Measurements from ENCODE around the gene SLC35G3. TPM values are rescaled to one million over a fixed set of nuclear protein-coding genes. Genes with fewer than 3 reads are reported as not detected.
"Not testable (repeated sequence)": the region's sequence is repeated elsewhere in the genome, so short reads cannot be mapped to it uniquely, and the experiment has no call there.

The SLC35G3 gene
- polyA plus RNA-seq, 1 donor (not counting 4 experiments of a cell fraction or from before 2014, with no cell fraction given), result not detected

DNA sequence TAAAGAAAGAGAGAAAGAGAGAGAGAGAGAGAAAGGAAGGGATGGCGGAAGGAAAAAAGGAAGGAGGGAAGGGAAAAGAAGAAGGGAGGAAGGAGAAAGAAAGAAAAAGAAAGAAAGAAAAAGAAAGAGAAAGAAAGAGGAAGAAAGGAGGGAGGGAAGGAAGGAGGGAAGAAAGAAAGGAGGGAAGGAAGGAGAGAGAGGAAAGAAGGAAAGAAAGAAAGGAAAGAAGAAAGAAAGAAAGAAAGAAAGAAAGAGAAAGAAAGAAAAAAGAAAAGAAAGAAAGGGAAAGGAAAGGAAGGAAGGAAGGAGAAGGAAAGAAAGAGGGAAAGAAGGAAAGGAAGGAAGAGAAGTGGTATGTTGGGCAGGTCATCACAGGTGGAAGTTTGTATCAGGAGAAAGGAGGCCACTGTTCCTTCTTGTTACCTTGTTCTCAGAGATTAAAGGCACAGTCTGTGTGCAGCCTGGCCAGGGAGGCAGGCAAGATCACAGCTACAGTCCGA is 19.3 kb downstream of the SLC35G3 start:
- Histone ChIP-seq H3K36me3 (ENCODE audit: control insufficient read depth in 2 of 2, extremely low read depth in 1 of 2, insufficient read depth in 2 of 2, low read length in 2 of 2) (no peaks in the 10 kb centered on the region), H3K4me2 (ENCODE audit: control insufficient read depth, extremely low read depth, insufficient read depth, low read depth, low read length) (no peak overlapping the region), H3K27me3 (ENCODE audit: control insufficient read depth, extremely low read depth, insufficient read depth, low read length) (peaks cover 4% of the 10 kb centered on the region), H3K9ac (ENCODE audit: control insufficient read depth, extremely low read depth, insufficient read depth, low read length) (no peak overlapping the region), H2AFZ (ENCODE audit: control insufficient read depth, low read length) (no peak overlapping the region), H3K4me1 (ENCODE audit: control insufficient read depth, extremely low read depth, insufficient read depth, low read length) (no peaks in the 10 kb centered on the region), H3K27ac (ENCODE audit: control insufficient read depth, insufficient read depth, low read length) (no peak overlapping the region), H3K9me1 (ENCODE audit: control insufficient read depth, extremely low read depth, insufficient read depth, low read length) (no peaks in the 10 kb centered on the region), H3K9me3 (ENCODE audit: control insufficient read depth, low read depth, low read length) (no peaks in the 10 kb centered on the region), H3K4me3 (ENCODE audit: control insufficient read depth in 2 of 3, extremely low read depth in 1 of 3, insufficient read depth in 2 of 3, low read depth in 1 of 3, low read length in 3 of 3) (no peak overlapping the region), H3K79me2 (ENCODE audit: control insufficient read depth, insufficient read depth, low read length) (no peaks in the 10 kb centered on the region), H4K20me1 (ENCODE audit: control insufficient read depth, extremely low read depth, insufficient read depth, low read length) (no peaks in the 10 kb centered on the region)
- dilution Hi-C loops (cut with MboI; ENCODE audit: extremely low pct_ligation_motif_present, low sequenced_read_pairs), result no loop called here
- no peak for FAIRE-seq
- DNase-seq (ENCODE audit: low read depth, low spot score), result no peak
- no peak for TF ChIP-seq EZH2 (IDR thresholded peaks at IDR 0.05; ENCODE audit: low read length)
- TF ChIP-seq CTCF (optimal IDR thresholded peaks at IDR 0.05 in 1 of 3, IDR thresholded peaks at IDR 0.05 in 1 of 3, conservative IDR thresholded peaks at IDR 0.05 in 1 of 3; ENCODE audit: extremely low read depth in 1 of 3, insufficient read depth in 2 of 3, low read length in 3 of 3), result no peak

DNA sequence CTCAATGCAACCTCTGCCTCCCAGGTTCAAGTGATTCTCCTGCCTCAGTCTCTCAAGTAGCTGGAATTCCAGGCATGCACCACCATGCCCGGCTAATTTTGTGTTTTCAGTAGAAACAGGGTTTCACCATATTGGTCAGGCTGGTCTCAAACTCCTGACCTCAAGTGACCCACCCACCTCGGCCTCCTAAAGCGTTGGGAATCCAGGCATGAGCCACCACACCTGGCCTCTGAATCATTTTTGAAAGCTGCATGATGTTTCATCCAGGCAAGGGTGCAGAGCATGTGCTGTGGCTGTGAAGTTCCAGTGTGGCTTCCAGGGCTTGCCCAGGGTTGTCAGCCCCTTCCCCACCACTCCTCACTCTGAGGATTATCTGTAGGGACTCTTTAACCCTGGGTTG is 21.9 kb downstream of the SLC35G3 start:
- FAIRE-seq; dilution Hi-C loops (cut with MboI; ENCODE audit: extremely low pct_ligation_motif_present, low sequenced_read_pairs); H3K9ac ChIP-seq (ENCODE audit: control insufficient read depth, extremely low read depth, insufficient read depth, low read length): not testable (repeated sequence)

GRCh38 chr17:35171834-35172233 is 22.4 kb downstream of the SLC35G3 start:
- FAIRE-seq (no peak), DNase-seq (ENCODE audit: low read depth, low spot score) (no peak)
- dilution Hi-C loops (cut with MboI; ENCODE audit: extremely low pct_ligation_motif_present, low sequenced_read_pairs), result no loop called here
- Histone ChIP-seq H3K4me2 (ENCODE audit: control insufficient read depth, extremely low read depth, insufficient read depth, low read depth, low read length) (no peak overlapping the region), H3K9me3 (ENCODE audit: control insufficient read depth, low read depth, low read length) (no peaks in the 10 kb centered on the region), H3K79me2 (ENCODE audit: control insufficient read depth, insufficient read depth, low read length) (no peaks in the 10 kb centered on the region), H3K36me3 (ENCODE audit: control insufficient read depth in 2 of 2, extremely low read depth in 1 of 2, insufficient read depth in 2 of 2, low read length in 2 of 2) (no peaks in the 10 kb centered on the region), H3K9me1 (ENCODE audit: control insufficient read depth, extremely low read depth, insufficient read depth, low read length) (no peaks in the 10 kb centered on the region), H3K27me3 (ENCODE audit: control insufficient read depth, extremely low read depth, insufficient read depth, low read length) (peaks cover 4% of the 10 kb centered on the region), H2AFZ (ENCODE audit: control insufficient read depth, low read length) (no peak overlapping the region), H3K27ac (ENCODE audit: control insufficient read depth, insufficient read depth, low read length) (no peak overlapping the region), H3K9ac (ENCODE audit: control insufficient read depth, extremely low read depth, insufficient read depth, low read length) (no peak overlapping the region), H4K20me1 (ENCODE audit: control insufficient read depth, extremely low read depth, insufficient read depth, low read length) (no peaks in the 10 kb centered on the region), H3K4me1 (ENCODE audit: control insufficient read depth, extremely low read depth, insufficient read depth, low read length) (peaks cover 8% of the 10 kb centered on the region), H3K4me3 (ENCODE audit: control insufficient read depth in 2 of 3, extremely low read depth in 1 of 3, insufficient read depth in 2 of 3, low read depth in 1 of 3, low read length in 3 of 3) (no peak overlapping the region)
- TF ChIP-seq EZH2 (IDR thresholded peaks at IDR 0.05; ENCODE audit: low read length) (no peak), CTCF (optimal IDR thresholded peaks at IDR 0.05 in 1 of 3, IDR thresholded peaks at IDR 0.05 in 1 of 3, conservative IDR thresholded peaks at IDR 0.05 in 1 of 3; ENCODE audit: extremely low read depth in 1 of 3, insufficient read depth in 2 of 3, low read length in 3 of 3) (no peak)

More for the DNA sequence above, 21.9 kb downstream of the SLC35G3 start:
- not testable (repeated sequence) for H2AFZ ChIP-seq (ENCODE audit: control insufficient read depth, low read length); H3K36me3 ChIP-seq (ENCODE audit: control insufficient read depth in 2 of 2, extremely low read depth in 1 of 2, insufficient read depth in 2 of 2, low read length in 2 of 2); H3K27ac ChIP-seq (ENCODE audit: control insufficient read depth, insufficient read depth, low read length); H3K4me1 ChIP-seq (ENCODE audit: control insufficient read depth, extremely low read depth, insufficient read depth, low read length); H3K4me2 ChIP-seq (ENCODE audit: control insufficient read depth, extremely low read depth, insufficient read depth, low read depth, low read length); H3K9me1 ChIP-seq (ENCODE audit: control insufficient read depth, extremely low read depth, insufficient read depth, low read length); H3K9me3 ChIP-seq (ENCODE audit: control insufficient read depth, low read depth, low read length); DNase-seq (ENCODE audit: low read depth, low spot score); H3K4me3 ChIP-seq (ENCODE audit: control insufficient read depth in 2 of 3, extremely low read depth in 1 of 3, insufficient read depth in 2 of 3, low read depth in 1 of 3, low read length in 3 of 3); H3K27me3 ChIP-seq (ENCODE audit: control insufficient read depth, extremely low read depth, insufficient read depth, low read length); H4K20me1 ChIP-seq (ENCODE audit: control insufficient read depth, extremely low read depth, insufficient read depth, low read length); H3K79me2 ChIP-seq (ENCODE audit: control insufficient read depth, insufficient read depth, low read length)

Data from keratinocyte (primary cell).